ENCODE results near the gene BPTF. TPM values are rescaled to one million over a fixed set of nuclear protein-coding genes. Genes with fewer than 3 reads are reported as not detected.

BPTF gene
- total RNA-seq, 2 donors from 2014 or later: 53.3 to 77.3 TPM

- Histone ChIP-seq H3K4me1 (ENCODE audit: control insufficient read depth in 1 of 2, low read depth in 2 of 2) (peaks cover 0 to 5% of the 10 kb centered on the region in 2 donors), H3K9me3 (no peaks in the 10 kb centered on the region), H3K27me3 (replicated peaks; ENCODE audit: insufficient read depth) (no peaks in the 10 kb centered on the region), H3K36me3 (peaks cover 3% of the 10 kb centered on the region), H3K27ac (no peak overlapping the region), H3K4me3 (no peak overlapping the region)
- TF ChIP-seq CTCF (IDR thresholded peaks at IDR 0.05): no peak
- ATAC-seq (ENCODE audit: insufficient number of reproducible peaks, low FRiP score, low read depth) (no peak), DNase-seq (ENCODE audit: low spot score) (no peak)
These were observed 42.3 kb downstream of the BPTF start for GRCh38 chr17:67867591-67867990.

- H3K27ac ChIP-seq: no peak overlapping the region
- TF ChIP-seq CTCF (IDR thresholded peaks at IDR 0.05): no peak
- H3K4me1 ChIP-seq (ENCODE audit: control insufficient read depth in 1 of 2, low read depth in 2 of 2): peaks cover 0 to 5% of the 10 kb centered on the region in 2 donors
- no peak overlapping the region for H3K4me3 ChIP-seq
- no peak for DNase-seq (ENCODE audit: low spot score)
- no peaks in the 10 kb centered on the region for H3K9me3 ChIP-seq
- no peaks in the 10 kb centered on the region for H3K27me3 ChIP-seq (replicated peaks; ENCODE audit: insufficient read depth)
- ATAC-seq (ENCODE audit: insufficient number of reproducible peaks, low FRiP score, low read depth): no peak
- peaks cover 3% of the 10 kb centered on the region for H3K36me3 ChIP-seq
These were observed 42.9 kb downstream of the BPTF start for GRCh38 chr17:67868176-67868575.

GRCh38 chr17:67879662-67880061 lies 54.4 kb downstream of the BPTF start:
- DNase-seq (ENCODE audit: low spot score) (no peak), ATAC-seq (ENCODE audit: insufficient number of reproducible peaks, low FRiP score, low read depth) (no peak)
- TF ChIP-seq CTCF (IDR thresholded peaks at IDR 0.05): no peak
- Histone ChIP-seq H3K36me3 (peaks cover 3% of the 10 kb centered on the region), H3K9me3 (no peaks in the 10 kb centered on the region), H3K4me3 (no peak overlapping the region), H3K27ac (no peak overlapping the region), H3K4me1 (ENCODE audit: control insufficient read depth in 1 of 2, low read depth in 2 of 2) (no peaks in the 10 kb centered on the region), H3K27me3 (replicated peaks; ENCODE audit: insufficient read depth) (no peaks in the 10 kb centered on the region)

GRCh38 chr17:67881083-67881482 lies 55.8 kb downstream of the BPTF start:
- DNase-seq (ENCODE audit: low spot score) (no peak), ATAC-seq (ENCODE audit: insufficient number of reproducible peaks, low FRiP score, low read depth) (no peak)
- no peaks in the 10 kb centered on the region for H3K36me3 ChIP-seq
- no peak overlapping the region for H3K4me3 ChIP-seq
- no peaks in the 10 kb centered on the region for H3K4me1 ChIP-seq (ENCODE audit: control insufficient read depth in 1 of 2, low read depth in 2 of 2)
- TF ChIP-seq CTCF (IDR thresholded peaks at IDR 0.05): no peak
- no peak overlapping the region for H3K27ac ChIP-seq
- H3K27me3 ChIP-seq (replicated peaks; ENCODE audit: insufficient read depth): no peaks in the 10 kb centered on the region
- no peaks in the 10 kb centered on the region for H3K9me3 ChIP-seq

- DNase-seq (ENCODE audit: low spot score) (no peak), ATAC-seq (ENCODE audit: insufficient number of reproducible peaks, low FRiP score, low read depth) (no peak)
- Histone ChIP-seq H3K27me3 (replicated peaks; ENCODE audit: insufficient read depth) (no peaks in the 10 kb centered on the region), H3K4me1 (ENCODE audit: control insufficient read depth in 1 of 2, low read depth in 2 of 2) (no peaks in the 10 kb centered on the region), H3K27ac (no peak overlapping the region), H3K9me3 (no peaks in the 10 kb centered on the region), H3K36me3 (peaks cover 3% of the 10 kb centered on the region), H3K4me3 (no peak overlapping the region)
- no peak for TF ChIP-seq CTCF (IDR thresholded peaks at IDR 0.05)
These were observed 59.4 kb downstream of the BPTF start for GRCh38 chr17:67884741-67885140.
